ENCODE data around the gene ACOD1.

GRCh38 chr13:76954538-76954937 lies 6.2 kb downstream of the ACOD1 start:
- TF ChIP-seq EP300 (IDR thresholded peaks at IDR 0.05; ENCODE audit: low read depth) = no peak
- no peak for TF ChIP-seq POLR2A (IDR thresholded peaks at IDR 0.05)
- TF ChIP-seq, protein P1, sequence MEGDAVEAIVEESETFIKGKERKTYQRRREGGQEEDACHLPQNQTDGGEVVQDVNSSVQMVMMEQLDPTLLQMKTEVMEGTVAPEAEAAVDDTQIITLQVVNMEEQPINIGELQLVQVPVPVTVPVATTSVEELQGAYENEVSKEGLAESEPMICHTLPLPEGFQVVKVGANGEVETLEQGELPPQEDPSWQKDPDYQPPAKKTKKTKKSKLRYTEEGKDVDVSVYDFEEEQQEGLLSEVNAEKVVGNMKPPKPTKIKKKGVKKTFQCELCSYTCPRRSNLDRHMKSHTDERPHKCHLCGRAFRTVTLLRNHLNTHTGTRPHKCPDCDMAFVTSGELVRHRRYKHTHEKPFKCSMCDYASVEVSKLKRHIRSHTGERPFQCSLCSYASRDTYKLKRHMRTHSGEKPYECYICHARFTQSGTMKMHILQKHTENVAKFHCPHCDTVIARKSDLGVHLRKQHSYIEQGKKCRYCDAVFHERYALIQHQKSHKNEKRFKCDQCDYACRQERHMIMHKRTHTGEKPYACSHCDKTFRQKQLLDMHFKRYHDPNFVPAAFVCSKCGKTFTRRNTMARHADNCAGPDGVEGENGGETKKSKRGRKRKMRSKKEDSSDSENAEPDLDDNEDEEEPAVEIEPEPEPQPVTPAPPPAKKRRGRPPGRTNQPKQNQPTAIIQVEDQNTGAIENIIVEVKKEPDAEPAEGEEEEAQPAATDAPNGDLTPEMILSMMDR (IDR thresholded peaks at IDR 0.05) = no peak
- no peak for TF ChIP-seq POLR2AphosphoS5 (IDR thresholded peaks at IDR 0.05)
